ENCODE results near the gene NLGN1. TPM values are rescaled to one million over a fixed set of nuclear protein-coding genes. Genes with fewer than 3 reads are reported as not detected.

The NLGN1 gene
- total RNA-seq, 2 experiments from 2014 or later: not detected

DNA sequence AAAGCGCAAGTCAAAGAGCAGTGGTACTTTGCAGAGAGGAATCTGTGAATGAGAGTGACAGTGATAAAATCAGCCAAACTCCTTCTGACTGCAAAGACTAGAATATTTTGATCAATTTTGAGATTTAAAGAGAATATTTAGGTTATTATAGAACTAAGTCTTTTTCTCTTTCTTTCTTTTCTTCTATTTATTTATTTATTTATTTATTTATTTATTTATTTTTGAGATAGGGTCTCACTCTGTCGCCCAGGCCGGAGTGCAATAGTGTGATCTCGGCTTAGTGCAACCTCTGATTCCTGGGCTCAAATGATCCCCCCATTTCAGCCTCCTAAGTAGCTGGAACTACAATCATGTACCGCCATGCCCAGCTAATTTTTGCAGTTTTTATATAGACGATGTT lies 857.9 kb downstream of the NLGN1 start:
- Mint-ChIP-seq H3K27ac (no peak overlapping the region), H3K9me3 (peaks cover 2% of the 10 kb centered on the region), H3K4me3 (no peak overlapping the region), H3K27me3 (no peaks in the 10 kb centered on the region), H3K4me1 (no peaks in the 10 kb centered on the region), H3K36me3 (no peaks in the 10 kb centered on the region)
- no peak for DNase-seq

DNA sequence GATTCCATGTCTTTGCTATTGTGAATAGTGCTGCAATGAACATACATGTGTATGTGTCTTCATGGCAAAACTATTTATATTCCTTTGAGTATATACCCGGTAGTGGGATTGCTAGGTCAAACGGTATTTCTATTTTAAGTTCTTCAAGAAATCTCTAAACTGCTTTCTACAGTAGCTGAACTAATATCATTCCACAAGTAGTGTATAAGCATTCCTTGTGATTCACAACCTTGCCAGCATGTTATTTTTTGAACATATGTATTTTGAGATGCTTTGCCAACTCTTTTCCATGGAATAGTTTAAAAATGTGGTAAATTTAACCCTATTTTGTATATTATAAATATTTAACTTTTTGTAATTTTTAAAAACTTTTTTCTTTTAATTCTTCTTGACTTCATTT lies 868.9 kb downstream of the NLGN1 start:
- no peaks in the 10 kb centered on the region for H3K9me3 Mint-ChIP-seq
- no peaks in the 10 kb centered on the region for H3K4me1 Mint-ChIP-seq
- no peaks in the 10 kb centered on the region for H3K36me3 Mint-ChIP-seq
- no peak for DNase-seq
- H3K27ac Mint-ChIP-seq: no peak overlapping the region
- H3K4me3 Mint-ChIP-seq: no peak overlapping the region
- no peaks in the 10 kb centered on the region for H3K27me3 Mint-ChIP-seq

DNA sequence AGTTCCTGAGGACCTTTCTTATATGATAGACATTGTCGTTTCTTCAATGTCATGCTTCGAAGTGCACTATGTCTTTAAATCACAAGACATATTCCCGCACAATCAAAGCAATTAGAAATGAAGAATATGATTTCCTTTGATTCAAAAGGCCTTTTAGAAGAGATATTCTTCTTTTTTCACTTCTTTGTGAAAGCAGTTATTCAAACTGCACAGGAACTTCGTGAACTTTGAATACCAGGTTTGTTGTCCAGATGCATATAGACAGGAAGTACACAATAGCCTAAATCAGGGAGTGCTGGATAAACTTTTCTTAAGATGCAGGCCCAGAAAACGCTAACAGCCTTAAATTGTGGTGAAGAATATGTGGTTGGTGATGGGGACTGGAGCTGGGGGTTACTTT lies 870.5 kb downstream of the NLGN1 start:
- Mint-ChIP-seq H3K9me3 (no peaks in the 10 kb centered on the region), H3K4me1 (no peaks in the 10 kb centered on the region), H3K27me3 (no peaks in the 10 kb centered on the region)

DNA sequence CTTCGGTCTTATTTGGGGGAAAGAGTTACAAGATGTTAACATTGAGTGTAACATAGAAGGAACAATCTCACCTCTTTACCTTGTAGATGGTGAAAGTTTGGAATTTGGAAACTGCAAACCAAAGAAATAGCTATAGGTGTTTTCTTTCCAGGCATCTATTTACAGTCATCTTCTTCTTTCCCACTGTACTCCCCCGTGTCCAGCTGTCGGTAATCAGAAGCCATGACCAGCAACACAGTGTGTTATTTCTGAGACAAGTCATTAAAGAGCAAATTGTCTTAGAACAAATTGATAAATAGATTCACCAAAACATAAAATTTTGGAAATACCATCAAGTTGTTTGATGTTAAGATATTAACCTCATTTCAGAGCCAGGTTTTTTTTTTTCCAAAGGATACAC lies 871.0 kb downstream of the NLGN1 start:
- H3K27ac Mint-ChIP-seq: no peak overlapping the region
- DNase-seq: no peak
- H3K36me3 Mint-ChIP-seq: no peaks in the 10 kb centered on the region
- H3K9me3 Mint-ChIP-seq: no peaks in the 10 kb centered on the region
- no peaks in the 10 kb centered on the region for H3K4me1 Mint-ChIP-seq
- H3K27me3 Mint-ChIP-seq: no peaks in the 10 kb centered on the region
- H3K4me3 Mint-ChIP-seq: no peak overlapping the region

More for the DNA sequence above, 870.5 kb downstream of the NLGN1 start:
- Mint-ChIP-seq H3K27ac (no peak overlapping the region), H3K4me3 (no peak overlapping the region), H3K36me3 (no peaks in the 10 kb centered on the region)
- no peak for DNase-seq

DNA sequence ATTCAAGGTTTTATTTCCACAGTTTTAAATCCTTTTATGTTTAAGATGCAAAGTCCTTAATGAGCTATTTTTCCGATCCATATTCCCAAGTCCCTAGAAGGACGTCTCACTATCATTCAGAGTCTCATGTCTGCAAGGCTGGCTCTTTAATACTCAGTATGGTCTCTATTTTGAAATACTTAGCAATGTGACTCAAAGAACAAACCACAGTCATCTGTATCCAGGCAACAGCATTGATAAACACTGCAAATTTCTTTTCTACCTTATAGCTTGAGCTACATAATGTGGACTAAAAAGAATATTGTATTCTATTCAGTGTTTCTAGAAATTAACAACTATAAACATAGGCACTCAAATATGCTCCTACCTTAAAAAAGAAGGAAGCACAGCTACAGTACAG lies 873.3 kb downstream of the NLGN1 start:
- Mint-ChIP-seq H3K27ac (no peak overlapping the region), H3K36me3 (no peaks in the 10 kb centered on the region), H3K4me3 (no peak overlapping the region), H3K27me3 (no peaks in the 10 kb centered on the region), H3K4me1 (no peaks in the 10 kb centered on the region), H3K9me3 (no peaks in the 10 kb centered on the region)
- no peak for DNase-seq

DNA sequence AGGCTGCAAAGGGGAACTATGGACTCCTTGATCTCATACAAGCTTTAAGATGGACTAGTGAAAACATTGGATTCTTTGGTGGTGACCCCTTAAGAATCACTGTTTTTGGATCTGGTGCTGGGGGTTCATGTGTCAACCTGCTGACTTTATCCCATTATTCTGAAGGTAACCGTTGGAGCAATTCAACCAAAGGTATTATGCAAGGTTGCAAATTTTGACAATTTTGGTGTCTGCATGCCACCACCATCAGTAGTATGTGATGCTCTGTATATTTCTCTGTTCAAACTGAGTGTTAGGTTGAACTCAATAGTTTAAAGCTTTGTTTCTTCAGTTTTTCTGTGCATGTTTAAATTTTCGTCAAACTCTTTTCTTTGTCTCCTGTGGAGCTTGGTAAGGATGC lies 877.8 kb downstream of the NLGN1 start:
- Mint-ChIP-seq H3K9me3 (no peaks in the 10 kb centered on the region), H3K4me3 (no peak overlapping the region), H3K4me1 (no peaks in the 10 kb centered on the region), H3K27ac (no peak overlapping the region), H3K27me3 (no peaks in the 10 kb centered on the region), H3K36me3 (no peaks in the 10 kb centered on the region)
- DNase-seq: no peak

DNA sequence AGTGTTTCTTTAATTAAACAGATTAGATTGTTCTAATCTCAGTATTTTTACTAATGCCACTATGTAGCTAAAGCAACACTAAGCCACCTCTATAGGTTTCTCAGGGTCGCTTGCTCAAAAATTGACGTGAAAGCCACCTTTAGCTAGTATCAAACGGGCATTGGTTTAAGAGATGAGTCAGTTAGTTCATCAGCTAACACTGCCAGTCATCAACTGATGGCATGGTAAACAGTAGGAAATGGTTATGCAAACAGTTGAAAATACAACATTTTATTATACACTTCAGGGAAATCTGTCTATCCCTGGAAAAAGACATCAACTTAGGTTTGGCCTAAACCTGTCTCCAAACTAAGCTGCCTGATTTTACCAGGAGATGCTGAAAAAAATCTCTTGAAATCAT lies 879.3 kb downstream of the NLGN1 start:
- Mint-ChIP-seq H3K4me1 (no peaks in the 10 kb centered on the region), H3K27ac (no peak overlapping the region)

DNA sequence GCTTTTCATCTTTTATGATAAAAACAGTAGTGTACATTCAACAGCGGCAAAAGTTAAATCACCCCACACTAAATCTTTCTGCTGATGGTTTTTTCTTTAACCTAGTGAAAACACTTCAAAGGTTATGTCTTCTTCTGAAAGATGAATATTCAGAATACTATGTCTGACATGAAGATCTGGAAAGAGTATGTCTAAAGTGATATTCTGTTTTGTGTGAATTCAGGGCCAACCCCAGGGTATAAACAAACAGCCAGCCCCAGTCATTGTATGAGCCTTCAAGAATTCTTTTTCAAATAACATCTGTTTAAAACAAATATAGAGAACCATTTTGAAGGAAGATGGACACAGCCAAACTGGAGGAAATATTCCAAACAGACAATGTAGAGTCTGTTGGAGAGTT lies 880.5 kb downstream of the NLGN1 start:
- no peak for DNase-seq
- no peaks in the 10 kb centered on the region for H3K4me1 Mint-ChIP-seq

More for the DNA sequence above, 879.3 kb downstream of the NLGN1 start:
- no peaks in the 10 kb centered on the region for H3K9me3 Mint-ChIP-seq
- no peak for DNase-seq
- H3K36me3 Mint-ChIP-seq: no peaks in the 10 kb centered on the region
- no peak overlapping the region for H3K4me3 Mint-ChIP-seq
- H3K27me3 Mint-ChIP-seq: no peaks in the 10 kb centered on the region

DNA sequence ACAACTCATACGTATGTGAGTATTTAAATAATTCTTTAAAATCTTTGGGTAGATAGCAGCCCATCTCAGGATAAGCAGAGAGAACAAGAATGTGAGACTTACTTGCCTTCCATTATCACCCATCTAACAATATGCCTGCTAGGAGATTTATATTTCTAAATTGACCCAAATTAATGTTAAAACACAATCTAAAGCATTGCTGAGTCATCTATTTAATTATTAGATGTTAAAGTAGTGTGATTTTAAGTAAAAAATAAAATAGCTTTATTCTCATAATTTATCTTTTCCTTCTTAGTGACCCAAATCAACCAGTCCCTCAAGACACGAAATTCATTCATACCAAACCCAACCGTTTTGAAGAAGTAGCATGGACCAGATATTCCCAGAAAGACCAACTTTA lies 882.6 kb downstream of the NLGN1 start:
- Mint-ChIP-seq H3K4me1 (no peaks in the 10 kb centered on the region), H3K36me3 (no peaks in the 10 kb centered on the region)

More for the DNA sequence above, 880.5 kb downstream of the NLGN1 start:
- Mint-ChIP-seq H3K27ac (no peak overlapping the region), H3K36me3 (no peaks in the 10 kb centered on the region), H3K4me3 (no peak overlapping the region), H3K27me3 (no peaks in the 10 kb centered on the region), H3K9me3 (no peaks in the 10 kb centered on the region)

DNA sequence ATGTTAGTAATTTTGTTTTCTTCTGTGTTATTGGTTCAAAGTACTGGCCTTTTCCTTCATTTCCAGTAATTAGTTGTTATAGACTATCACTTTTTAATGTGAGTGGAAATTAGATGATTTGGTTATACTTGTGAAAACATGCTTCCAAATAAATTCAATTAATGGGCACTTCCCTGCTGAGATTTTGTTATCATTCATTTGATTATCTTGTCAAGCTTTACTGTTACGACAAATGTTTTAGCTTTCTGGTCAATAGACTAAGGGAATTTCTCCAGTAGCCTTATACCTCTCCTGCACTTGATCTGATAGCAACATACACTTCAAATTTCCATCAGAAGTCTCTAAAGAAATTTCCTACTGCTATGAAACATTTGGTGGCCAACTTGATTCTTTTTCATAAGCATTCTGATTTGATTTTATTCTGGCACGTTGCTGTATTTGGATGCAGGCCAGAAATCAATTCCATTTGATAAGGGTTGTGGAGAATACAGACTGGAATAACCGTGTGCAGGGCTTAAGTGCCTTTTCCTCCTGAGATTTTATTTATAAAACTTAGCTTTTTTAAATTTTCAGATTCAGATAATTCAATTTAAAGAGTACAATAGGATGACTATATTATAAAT lies 887.8 kb downstream of the NLGN1 start:
- Mint-ChIP-seq H3K4me3 (no peak overlapping the region), H3K36me3 (no peaks in the 10 kb centered on the region), H3K27ac (no peak overlapping the region), H3K4me1 (no peaks in the 10 kb centered on the region), H3K9me3 (no peaks in the 10 kb centered on the region), H3K27me3 (no peaks in the 10 kb centered on the region)
- DNase-seq: no peak

More for the DNA sequence above, 882.6 kb downstream of the NLGN1 start:
- no peak for DNase-seq
- Mint-ChIP-seq H3K4me3 (no peak overlapping the region), H3K9me3 (no peaks in the 10 kb centered on the region), H3K27ac (no peak overlapping the region), H3K27me3 (no peaks in the 10 kb centered on the region)

DNA sequence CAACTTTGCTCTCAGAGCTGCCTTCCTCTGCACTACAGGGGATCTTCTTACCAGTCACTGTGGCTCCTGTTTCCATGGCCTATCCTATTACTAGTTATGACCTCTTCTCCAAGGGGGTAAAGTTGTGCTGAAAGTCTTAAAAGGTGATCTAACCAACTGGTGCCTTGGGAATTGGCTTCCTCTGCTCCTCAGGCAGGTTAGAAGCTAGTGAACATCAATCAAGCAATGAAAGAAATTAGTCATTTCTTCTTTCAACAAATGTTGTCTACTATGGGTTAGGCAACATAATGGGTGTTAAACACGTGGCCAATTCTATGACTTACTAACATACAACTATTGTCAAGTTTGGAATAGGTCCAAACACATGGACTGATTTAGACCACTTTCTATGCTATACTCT lies 890.2 kb downstream of the NLGN1 start:
- H3K4me1 Mint-ChIP-seq: no peaks in the 10 kb centered on the region
- no peak overlapping the region for H3K4me3 Mint-ChIP-seq
- H3K27ac Mint-ChIP-seq: no peak overlapping the region
- H3K9me3 Mint-ChIP-seq: no peaks in the 10 kb centered on the region
- DNase-seq: no peak
- no peaks in the 10 kb centered on the region for H3K36me3 Mint-ChIP-seq
- H3K27me3 Mint-ChIP-seq: no peaks in the 10 kb centered on the region

DNA sequence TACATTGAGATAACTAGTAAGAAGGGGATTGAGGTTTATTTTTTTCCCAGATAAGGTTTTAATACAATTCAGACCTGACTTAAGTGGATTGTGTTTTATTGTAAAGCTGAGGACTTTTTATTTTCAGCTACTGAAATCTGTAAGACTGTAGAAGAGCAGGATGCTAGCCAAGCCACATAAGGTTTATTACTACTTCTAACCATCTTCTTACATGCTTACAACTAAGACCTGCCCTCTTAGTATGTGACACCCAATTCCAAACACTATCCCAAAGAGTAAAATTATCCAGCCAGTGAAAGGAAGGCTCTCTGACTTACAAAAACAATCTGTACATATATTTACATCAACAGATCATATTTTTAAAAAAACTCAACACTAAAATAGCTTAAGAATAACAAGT lies 897.1 kb downstream of the NLGN1 start:
- Mint-ChIP-seq H3K27ac (no peak overlapping the region), H3K9me3 (peaks cover 2% of the 10 kb centered on the region), H3K27me3 (no peaks in the 10 kb centered on the region), H3K36me3 (no peaks in the 10 kb centered on the region), H3K4me3 (no peak overlapping the region), H3K4me1 (no peaks in the 10 kb centered on the region)
- DNase-seq: no peak

DNA sequence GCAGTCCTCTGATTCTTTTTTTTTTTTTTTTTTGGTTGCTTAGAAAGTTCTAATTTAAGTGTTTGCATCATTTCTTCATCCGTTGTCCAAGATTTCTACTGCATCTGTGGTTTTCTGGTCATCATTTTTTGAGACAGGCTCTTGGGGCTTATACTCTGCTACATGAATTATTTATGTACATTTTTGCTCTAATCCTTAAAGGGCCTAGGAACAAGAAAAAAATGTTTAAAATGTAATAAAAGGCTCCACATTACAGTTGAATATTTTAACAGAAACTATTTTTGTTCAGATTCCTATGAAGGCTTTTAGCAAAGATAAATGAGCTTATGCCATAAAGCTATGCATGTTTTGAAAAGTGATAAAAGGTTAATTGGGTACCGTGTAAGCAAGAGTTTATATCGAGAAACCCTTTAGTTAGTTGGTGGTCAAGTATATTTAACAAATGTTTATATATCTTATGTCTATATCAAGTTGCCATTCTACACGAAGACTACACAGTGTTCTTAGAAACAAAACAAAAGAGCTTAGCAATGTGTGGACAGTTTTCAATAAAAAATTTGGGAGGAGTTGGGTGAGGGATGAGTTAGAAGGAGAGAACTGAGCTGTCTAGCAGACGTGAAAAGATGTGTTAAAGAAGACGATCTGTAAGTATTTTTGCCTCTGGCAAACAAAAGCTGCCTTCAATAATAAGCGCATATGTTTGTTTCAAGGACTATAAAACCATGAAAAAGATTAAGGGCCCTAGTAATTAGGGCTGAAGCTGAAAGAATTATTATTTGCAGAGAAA lies 898.0 kb downstream of the NLGN1 start:
- DNase-seq: no peak
- Mint-ChIP-seq H3K4me3 (no peak overlapping the region), H3K27ac (no peak overlapping the region), H3K9me3 (peaks cover 2% of the 10 kb centered on the region), H3K4me1 (no peaks in the 10 kb centered on the region), H3K27me3 (peaks cover 4% of the 10 kb centered on the region), H3K36me3 (no peaks in the 10 kb centered on the region)

DNA sequence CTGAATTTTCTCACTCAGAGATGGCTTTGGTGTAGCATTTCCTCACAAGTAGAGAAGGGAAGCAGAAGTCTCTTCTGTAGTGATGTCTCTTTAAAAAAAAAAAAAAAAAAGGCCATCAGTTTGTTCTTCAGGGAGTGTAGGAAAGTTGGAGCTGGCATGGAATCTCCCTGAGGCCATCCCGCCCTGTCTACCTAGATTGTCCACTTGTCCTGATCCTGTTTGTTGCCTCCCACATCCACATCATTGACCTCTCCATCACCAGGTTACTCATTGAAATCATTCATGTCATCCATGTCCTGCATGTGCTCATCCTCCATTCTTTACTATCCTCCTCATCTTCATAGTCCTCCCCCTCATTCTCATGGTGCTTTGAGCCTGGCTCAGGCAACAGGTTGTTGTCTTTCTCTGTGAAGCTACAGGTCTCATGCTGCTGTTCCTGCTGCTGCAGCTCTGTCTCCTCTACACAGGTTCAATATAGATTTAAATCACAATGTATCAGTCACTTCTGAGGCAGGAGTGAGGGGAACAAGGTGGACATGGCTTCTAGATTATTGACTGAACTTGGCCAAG lies 905.3 kb downstream of the NLGN1 start:
- Mint-ChIP-seq H3K27ac (no peak overlapping the region), H3K4me3 (no peak overlapping the region), H3K9me3 (peaks cover 2% of the 10 kb centered on the region), H3K27me3 (peaks cover 4% of the 10 kb centered on the region), H3K36me3 (no peaks in the 10 kb centered on the region), H3K4me1 (no peaks in the 10 kb centered on the region)
- DNase-seq: no peak

DNA sequence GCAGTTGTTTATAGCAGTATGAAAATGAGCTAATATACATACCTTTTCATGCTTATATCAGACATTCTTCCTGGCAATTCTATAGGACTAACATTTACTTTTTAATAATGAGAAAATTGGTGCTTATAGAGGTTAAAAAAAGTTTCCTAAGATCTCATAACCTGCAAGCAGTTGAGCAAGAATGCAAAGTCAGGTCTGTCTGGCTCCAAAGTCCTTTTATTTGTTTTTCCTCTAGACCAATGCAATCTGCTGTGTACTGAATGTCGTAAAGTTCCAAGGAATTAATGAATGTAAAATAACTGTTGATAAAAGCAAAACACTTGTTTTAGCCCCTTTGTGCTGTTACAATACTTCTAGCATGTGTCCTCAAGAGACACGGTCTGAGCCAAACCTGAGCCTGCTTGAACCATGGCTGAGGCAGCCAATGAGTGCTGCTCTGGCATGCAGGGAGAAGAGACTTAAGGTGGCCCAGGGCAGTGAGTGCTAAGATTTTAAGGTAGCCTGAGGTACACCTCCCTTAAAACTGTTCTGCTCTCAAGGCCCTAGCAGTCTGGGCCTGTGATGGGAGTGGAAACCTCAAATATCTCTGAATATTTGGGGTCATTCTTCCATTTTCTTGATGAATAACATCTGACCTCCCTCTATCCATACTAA lies 906.5 kb downstream of the NLGN1 start:
- Mint-ChIP-seq H3K4me3 (no peak overlapping the region), H3K36me3 (no peaks in the 10 kb centered on the region), H3K4me1 (no peaks in the 10 kb centered on the region), H3K9me3 (peaks cover 2% of the 10 kb centered on the region), H3K27me3 (peaks cover 4% of the 10 kb centered on the region), H3K27ac (no peak overlapping the region)
- no peak for DNase-seq
